Hepatocyte (in vitro differentiated cells): ENCODE data around the gene FUT7.

Experiments
- EZH2 ChIP-seq: fragments of 200-600 bp; sonication (generic); IDR thresholded peaks from 2 replicates; pipeline ENCODE4 v1.6.1; 2016; ENCODE audit warnings: antibody characterized with exemption, mild to moderate bottlenecking, borderline replicate concordance
- TF ChIP-seq, protein P1 (sequence below): fragments of 200-600 bp; sonication (generic); IDR thresholded peaks from 2 replicates; pipeline ENCODE4 v1.5.1; 2016; ENCODE audit warnings: antibody characterized with exemption, mild to moderate bottlenecking; ENCODE audit not compliant: poor library complexity

DNA sequence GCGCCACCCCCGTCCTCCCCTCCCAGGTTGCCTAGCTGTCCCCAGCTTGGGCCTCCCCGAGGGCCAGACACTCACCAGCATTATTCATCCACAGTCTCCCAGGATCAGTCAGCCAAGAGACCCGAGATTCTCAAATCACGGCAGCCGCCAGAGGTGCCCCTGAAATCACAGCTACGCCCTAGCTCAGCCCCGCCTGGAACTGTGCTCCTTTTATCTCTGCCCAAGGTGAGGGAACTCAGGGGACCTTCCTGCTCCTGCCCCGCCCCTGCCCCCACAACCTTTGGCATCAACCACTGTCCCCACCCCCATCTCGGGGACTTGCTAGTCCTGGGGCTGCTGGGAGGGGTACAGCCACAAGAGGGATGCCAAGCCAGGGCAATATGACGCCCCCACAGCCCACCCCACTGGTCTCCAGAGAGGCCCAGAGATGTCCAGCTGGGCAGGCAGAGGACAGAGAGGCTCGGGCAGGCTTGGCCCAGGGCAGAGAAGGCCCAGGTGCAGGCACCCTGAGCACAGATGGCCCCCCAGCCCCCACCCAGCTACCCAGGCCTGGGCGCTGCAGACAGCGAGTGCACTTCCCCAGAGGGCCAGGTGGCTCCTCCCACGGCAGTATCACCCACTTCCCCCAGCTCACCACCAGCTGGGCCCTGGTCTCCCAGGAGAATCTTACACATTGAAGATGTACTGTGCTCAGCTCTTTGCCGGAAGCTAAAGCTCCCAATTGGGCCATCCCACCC, at the start of gene FUT7:
- TF ChIP-seq, protein P1, sequence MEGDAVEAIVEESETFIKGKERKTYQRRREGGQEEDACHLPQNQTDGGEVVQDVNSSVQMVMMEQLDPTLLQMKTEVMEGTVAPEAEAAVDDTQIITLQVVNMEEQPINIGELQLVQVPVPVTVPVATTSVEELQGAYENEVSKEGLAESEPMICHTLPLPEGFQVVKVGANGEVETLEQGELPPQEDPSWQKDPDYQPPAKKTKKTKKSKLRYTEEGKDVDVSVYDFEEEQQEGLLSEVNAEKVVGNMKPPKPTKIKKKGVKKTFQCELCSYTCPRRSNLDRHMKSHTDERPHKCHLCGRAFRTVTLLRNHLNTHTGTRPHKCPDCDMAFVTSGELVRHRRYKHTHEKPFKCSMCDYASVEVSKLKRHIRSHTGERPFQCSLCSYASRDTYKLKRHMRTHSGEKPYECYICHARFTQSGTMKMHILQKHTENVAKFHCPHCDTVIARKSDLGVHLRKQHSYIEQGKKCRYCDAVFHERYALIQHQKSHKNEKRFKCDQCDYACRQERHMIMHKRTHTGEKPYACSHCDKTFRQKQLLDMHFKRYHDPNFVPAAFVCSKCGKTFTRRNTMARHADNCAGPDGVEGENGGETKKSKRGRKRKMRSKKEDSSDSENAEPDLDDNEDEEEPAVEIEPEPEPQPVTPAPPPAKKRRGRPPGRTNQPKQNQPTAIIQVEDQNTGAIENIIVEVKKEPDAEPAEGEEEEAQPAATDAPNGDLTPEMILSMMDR, result no peak
- no peak for TF ChIP-seq EZH2
